Testis (tissue), 2 donors: ENCODE measurements around the gene FFAR3.

Experiments used
- CTCF ChIP-seq, 3 experiments: fragments of 450-650 bp in 2 of 3; fragments of 200-600 bp in 1 of 3; sonication (generic) in 1 of 3; IDR thresholded peaks; one replicate each; pipeline ENCODE4 v1.5.1; 2016 to 2019; ENCODE audit warnings: antibody characterized with exemption in 3 of 3, mild to moderate bottlenecking in 2 of 3, moderate library complexity in 1 of 3
- POLR2A ChIP-seq: fragments of 450-650 bp; IDR thresholded peaks from one replicate; pipeline ENCODE4 v1.6.1; 2017; ENCODE audit warnings: antibody characterized with exemption, mild to moderate bottlenecking, moderate library complexity

DNA sequence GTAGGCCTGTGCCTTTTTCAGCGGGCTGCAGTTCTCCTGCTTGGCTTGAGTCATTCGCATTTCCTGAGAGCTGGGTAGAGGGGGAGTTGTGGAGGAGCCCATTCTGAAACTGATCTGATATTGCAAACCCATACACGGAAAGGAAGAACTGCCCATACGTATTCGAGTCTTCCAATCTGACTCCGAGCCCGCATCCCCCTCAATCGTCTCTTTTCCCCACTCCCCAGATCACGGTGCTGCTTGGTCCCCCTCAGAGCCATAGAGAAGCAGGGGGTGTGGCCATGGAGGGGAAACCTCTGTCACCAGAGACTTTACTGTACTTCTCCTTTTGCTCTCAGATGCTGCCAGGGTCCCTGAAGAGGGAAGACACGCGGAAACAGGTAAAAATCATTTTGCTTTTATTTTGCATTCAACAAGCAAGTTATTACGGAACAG lies 29.4 kb upstream of the FFAR3 start, which contains the start of gene CD22:
- TF ChIP-seq CTCF (IDR thresholded peaks at IDR 0.05) (no peak), POLR2A (no peak)
